MCF 10A (cell line): Measurements from ENCODE around the gene MOSPD2. TPM values are rescaled to one million over a fixed set of nuclear protein-coding genes. Genes with fewer than 3 reads are reported as not detected.
A peak's percentile ranks its signal among the peaks of the same experiment; 100 is the strongest.

ENCODE experiments used
- BruUV-seq: library from RNA; stranded (reverse); fragments of 400-500 nt; replicated peaks from 2 replicates; lab custom pipeline; 2021; lab: Mats Ljungman, UMichigan
- CTCF ChIA-PET: fragments of 300-600 bp; sonication (Branson Sonifier 250); formaldehyde crosslinking; extraction: SDS; loops from one replicate; lab custom pipeline; 2021; ENCODE audit warnings: antibody characterized with exemption, inconsistent platforms; lab: Yijun Ruan, JAX
- POLR2A ChIA-PET: fragments of 300-600, 350-650 bp; sonication (Branson Sonifier 250); formaldehyde crosslinking; extraction: SDS; loops from one replicate; lab custom pipeline; 2020; ENCODE audit warnings: antibody characterized with exemption, inconsistent platforms; lab: Yijun Ruan, JAX
- DNase-seq: peaks from one replicate; pipeline ENCODE4 v3.0.0-alpha.2; 2018; ENCODE audit not compliant: unreplicated experiment
- H3K27ac Mint-ChIP-seq: one replicate; pipeline ENCODE4 v1.8.0; 2022; ENCODE audit warnings: mild to moderate bottlenecking, low read depth, mixed read lengths; ENCODE audit not compliant: unreplicated experiment
- H3K27me3 Mint-ChIP-seq: one replicate; pipeline ENCODE4 v1.8.0; 2022; ENCODE audit warnings: mixed read lengths; ENCODE audit not compliant: insufficient read depth, unreplicated experiment
- H3K36me3 Mint-ChIP-seq: one replicate; pipeline ENCODE4 v1.8.0; 2022; ENCODE audit warnings: mild to moderate bottlenecking, moderate library complexity, mixed read lengths; ENCODE audit not compliant: insufficient read depth, unreplicated experiment
- H3K4me1 Mint-ChIP-seq: one replicate; pipeline ENCODE4 v1.8.0; 2022; ENCODE audit warnings: mixed read lengths; ENCODE audit not compliant: insufficient read depth, unreplicated experiment
- H3K4me3 Mint-ChIP-seq: one replicate; pipeline ENCODE4 v1.8.0; 2022; ENCODE audit warnings: mild to moderate bottlenecking, moderate library complexity, mixed read lengths; ENCODE audit not compliant: unreplicated experiment
- H3K9me3 Mint-ChIP-seq: one replicate; pipeline ENCODE4 v1.8.0; 2022; ENCODE audit warnings: mixed read lengths; ENCODE audit not compliant: unreplicated experiment
- CTCF ChIP-seq: fragments of 200-600 bp; IDR thresholded peaks from one replicate; pipeline ENCODE4 v1.8.0; 2022; ENCODE audit warnings: antibody characterized with exemption, mild to moderate bottlenecking; ENCODE audit not compliant: unreplicated experiment
- intact Hi-C: fragments of 100-400 bp; cut with micrococcal nuclease; formaldehyde crosslinking; loops from 2 replicates; pipeline ENCODE4 v1.14.1; 2022
- total RNA-seq: library from RNA; stranded (reverse); gene quantifications from 2 replicates; pipeline ENCODE4 v1.2.3, GENCODE V29; 2022

Gene MOSPD2
- total RNA-seq, 1 experiment from 2014 or later = 8.9 TPM

- no peak for TF ChIP-seq CTCF
- Mint-ChIP-seq H3K4me3 (no peak overlapping the region), H3K4me1 (no peaks in the 10 kb centered on the region), H3K9me3 (no peaks in the 10 kb centered on the region), H3K27me3 (peaks cover 51% of the 10 kb centered on the region), H3K36me3 (no peaks in the 10 kb centered on the region), H3K27ac (no peak overlapping the region)
- BruUV-seq = no TSS peak
- intact Hi-C loops = no loop called here
- ChIA-PET POLR2A (no interaction called here), CTCF (no interaction called here)
- DNase-seq = no peak
These were observed 21.7 kb upstream of the MOSPD2 start for GRCh38 chrX:14851526-14851925.

DNA sequence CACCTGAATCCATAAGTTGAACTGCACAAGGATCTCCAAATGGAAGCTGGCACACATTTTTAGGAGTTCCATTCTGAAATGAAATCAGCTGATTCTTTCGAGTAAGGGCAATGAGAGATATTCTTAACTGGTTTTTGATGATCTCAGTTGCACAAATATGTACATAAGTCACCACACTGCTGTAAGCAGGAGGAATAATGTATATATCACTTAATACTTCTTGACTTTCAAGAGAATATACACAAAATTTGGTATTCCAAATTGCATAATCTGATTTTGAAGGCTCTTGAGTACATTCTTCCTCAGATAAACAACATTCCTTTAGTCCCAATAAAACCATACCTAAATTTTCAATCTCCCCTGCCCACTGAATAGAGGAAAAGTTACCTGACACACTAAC lies 8.6 kb upstream of the MOSPD2 start:
- no peaks in the 10 kb centered on the region for H3K36me3 Mint-ChIP-seq
- H3K4me1 Mint-ChIP-seq = no peaks in the 10 kb centered on the region
- intact Hi-C loops = no loop called here
- peak overlapping the region; percentile 67 for H3K27ac Mint-ChIP-seq
- BruUV-seq = no TSS peak
- no peak overlapping the region for H3K4me3 Mint-ChIP-seq
- DNase-seq = no peak
- TF ChIP-seq CTCF = no peak
- peaks cover 13% of the 10 kb centered on the region for H3K9me3 Mint-ChIP-seq
- no peaks in the 10 kb centered on the region for H3K27me3 Mint-ChIP-seq
- ChIA-PET CTCF (no interaction called here), POLR2A (interaction anchor here (0.7 kb wide), 1 partner anchor 792 kb away, joined by 3 read pairs; no protein-coding TSS in a partner anchor)

- Mint-ChIP-seq H3K4me3 (no peak overlapping the region), H3K36me3 (no peaks in the 10 kb centered on the region), H3K27ac (peak overlapping the region; percentile 67), H3K9me3 (peaks cover 13% of the 10 kb centered on the region), H3K27me3 (no peaks in the 10 kb centered on the region), H3K4me1 (no peaks in the 10 kb centered on the region)
- intact Hi-C loops = no loop called here
- no peak for DNase-seq
- ChIA-PET POLR2A (no interaction called here), CTCF (no interaction called here)
- no TSS peak for BruUV-seq
- TF ChIP-seq CTCF = no peak
These were observed 8.0 kb upstream of the MOSPD2 start for GRCh38 chrX:14865201-14865600.

GRCh38 chrX:14871767-14872166 lies 1.5 kb upstream of the MOSPD2 start:
- Mint-ChIP-seq H3K4me1 (no peaks in the 10 kb centered on the region), H3K36me3 (peaks cover 7% of the 10 kb centered on the region), H3K9me3 (peaks cover 13% of the 10 kb centered on the region), H3K27me3 (peaks cover 11% of the 10 kb centered on the region), H3K4me3 (no peak overlapping the region), H3K27ac (no peak overlapping the region)
- no peak for TF ChIP-seq CTCF
- ChIA-PET CTCF (no interaction called here), POLR2A (no interaction called here)
- BruUV-seq = no TSS peak
- no peak for DNase-seq
- intact Hi-C loops = no loop called here
